PC-9 (cell line): ENCODE data around the gene KLHDC4. TPM values are rescaled to one million over a fixed set of nuclear protein-coding genes. Genes with fewer than 3 reads are reported as not detected.

Experiments used
- BruUV-seq: library from RNA; stranded (reverse); fragments of 400-500 nt; replicated peaks from 2 replicates; lab custom pipeline; 2021; lab: Mats Ljungman, UMichigan
- CTCF ChIA-PET: fragments of 300-600 bp; sonication (Branson Sonifier 250); formaldehyde crosslinking; loops from one replicate; lab custom pipeline; 2022; ENCODE audit warnings: antibody characterized with exemption; lab: Charles Lee
- POLR2A ChIA-PET: fragments of 300-600 bp; sonication (Branson Sonifier 250); formaldehyde crosslinking; loops from one replicate; lab custom pipeline; 2022; ENCODE audit warnings: antibody characterized with exemption; ENCODE audit not compliant: unreplicated experiment; lab: Charles Lee
- DNase-seq, 2 experiments: peaks; one replicate each; pipeline versions ENCODE4 v3.0.0 to v3.0.0-alpha.2; 2015 to 2022; ENCODE audit warnings: mixed read lengths in 1 of 2
- H2AFZ ChIP-seq: fragments of 200-600 bp; sonication (generic); 2 replicates; pipeline ENCODE4 v1.8.1; 2017; ENCODE audit warnings: antibody characterized with exemption
- H3F3A ChIP-seq: fragments of 200-600 bp; sonication (generic); 2 replicates; pipeline ENCODE4 v1.8.1; 2017; ENCODE audit warnings: antibody characterized with exemption, mild to moderate bottlenecking, low read depth; ENCODE audit not compliant: insufficient read depth
- H3K27ac ChIP-seq: fragments of 200-600 bp; sonication (generic); 2 replicates; pipeline ENCODE4 v1.6.1; 2016; ENCODE audit warnings: mixed run types
- H3K27me3 ChIP-seq: fragments of 200-600 bp; sonication (generic); 2 replicates; pipeline ENCODE4 v1.6.1; 2016; ENCODE audit warnings: low read depth, mixed run types; ENCODE audit not compliant: insufficient read depth
- H3K36me3 ChIP-seq: fragments of 200-600 bp; sonication (generic); 2 replicates; pipeline ENCODE4 v1.6.1; 2016; ENCODE audit warnings: low read depth, mixed run types
- H3K4me1 ChIP-seq: fragments of 200-600 bp; sonication (generic); replicated peaks from 2 replicates; pipeline ENCODE4 v1.6.1; 2016; ENCODE audit warnings: mixed run types; ENCODE audit not compliant: insufficient read depth
- H3K4me2 ChIP-seq: fragments of 200-600 bp; sonication (generic); 2 replicates; pipeline ENCODE4 v1.6.1; 2017; ENCODE audit warnings: mixed run types
- H3K4me3 ChIP-seq: fragments of 200-600 bp; sonication (generic); 2 replicates; pipeline ENCODE4 v1.6.1; 2016; ENCODE audit warnings: mixed run types
- H3K79me2 ChIP-seq: fragments of 200-600 bp; sonication (generic); 2 replicates; pipeline ENCODE4 v1.6.1; 2017; ENCODE audit warnings: low read depth, mixed run types
- H3K9me2 ChIP-seq: fragments of 200-600 bp; sonication (generic); 2 replicates; pipeline ENCODE4 v1.8.1; 2017; ENCODE audit warnings: mild to moderate bottlenecking; ENCODE audit not compliant: insufficient read depth
- H3K9me3 ChIP-seq: fragments of 200-600 bp; sonication (generic); 2 replicates; pipeline ENCODE4 v1.8.1; 2016; ENCODE audit warnings: low read depth; ENCODE audit not compliant: insufficient read depth
- H4K20me1 ChIP-seq: fragments of 200-600 bp; sonication (generic); 2 replicates; pipeline ENCODE4 v1.8.1; 2017; ENCODE audit not compliant: insufficient read depth
- EZH2 ChIP-seq: fragments of 200-600 bp; sonication (generic); IDR thresholded peaks from 2 replicates; pipeline ENCODE4 v1.8.0; 2017; ENCODE audit warnings: antibody characterized with exemption, low read depth
- intact Hi-C: fragments of 100-400 bp; cut with micrococcal nuclease; formaldehyde crosslinking; loops from one replicate; pipeline ENCODE4 v1.10.0; 2022; ENCODE audit not compliant: unreplicated experiment
- total RNA-seq: library from RNA; stranded (reverse); gene quantifications from 2 replicates; pipeline ENCODE4 v1.2.3, GENCODE V29; 2021
- TF ChIP-seq, protein P1 (sequence below): fragments of 200-600 bp; sonication (generic); conservative IDR thresholded peaks from 2 replicates; pipeline ENCODE4 v1.6.1; 2017; ENCODE audit warnings: mixed run types, antibody characterized with exemption, mild to moderate bottlenecking, moderate library complexity

KLHDC4 gene
- total RNA-seq, 1 experiment from 2014 or later = 66.5 TPM

- POLR2A ChIA-PET = no interaction called here
- CTCF ChIA-PET = no interaction called here
- Histone ChIP-seq H3K79me2 (peaks cover 6% of the 10 kb centered on the region; the same call in 1 of the 2 replicates), H2AFZ (no peak overlapping the region), H3F3A (peaks cover 5% of the 10 kb centered on the region; the same call in 1 of the 2 replicates), H3K36me3 (peaks cover 34% of the 10 kb centered on the region), H3K4me2 (no peak overlapping the region), H3K27ac (no peak overlapping the region), H3K4me1 (no peaks in the 10 kb centered on the region), H3K9me2 (no peaks in the 10 kb centered on the region), H3K4me3 (no peak overlapping the region), H4K20me1 (peaks cover 11% of the 10 kb centered on the region), H3K27me3 (no peaks in the 10 kb centered on the region), H3K9me3 (no peaks in the 10 kb centered on the region)
- intact Hi-C loops = no loop called here
- no TSS peak for BruUV-seq
- no peak for DNase-seq
- TF ChIP-seq EZH2 = no peak
- TF ChIP-seq, protein P1, sequence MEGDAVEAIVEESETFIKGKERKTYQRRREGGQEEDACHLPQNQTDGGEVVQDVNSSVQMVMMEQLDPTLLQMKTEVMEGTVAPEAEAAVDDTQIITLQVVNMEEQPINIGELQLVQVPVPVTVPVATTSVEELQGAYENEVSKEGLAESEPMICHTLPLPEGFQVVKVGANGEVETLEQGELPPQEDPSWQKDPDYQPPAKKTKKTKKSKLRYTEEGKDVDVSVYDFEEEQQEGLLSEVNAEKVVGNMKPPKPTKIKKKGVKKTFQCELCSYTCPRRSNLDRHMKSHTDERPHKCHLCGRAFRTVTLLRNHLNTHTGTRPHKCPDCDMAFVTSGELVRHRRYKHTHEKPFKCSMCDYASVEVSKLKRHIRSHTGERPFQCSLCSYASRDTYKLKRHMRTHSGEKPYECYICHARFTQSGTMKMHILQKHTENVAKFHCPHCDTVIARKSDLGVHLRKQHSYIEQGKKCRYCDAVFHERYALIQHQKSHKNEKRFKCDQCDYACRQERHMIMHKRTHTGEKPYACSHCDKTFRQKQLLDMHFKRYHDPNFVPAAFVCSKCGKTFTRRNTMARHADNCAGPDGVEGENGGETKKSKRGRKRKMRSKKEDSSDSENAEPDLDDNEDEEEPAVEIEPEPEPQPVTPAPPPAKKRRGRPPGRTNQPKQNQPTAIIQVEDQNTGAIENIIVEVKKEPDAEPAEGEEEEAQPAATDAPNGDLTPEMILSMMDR = no peak
Measured at GRCh38 chr16:87746178-87746577, 19.6 kb downstream of the KLHDC4 start.

- Histone ChIP-seq H3K4me1 (no peaks in the 10 kb centered on the region), H3K36me3 (peaks cover 29% of the 10 kb centered on the region), H3K4me3 (no peak overlapping the region), H3K9me2 (no peaks in the 10 kb centered on the region), H3K9me3 (no peaks in the 10 kb centered on the region), H3K27ac (no peak overlapping the region), H3F3A (0 out of 2 replicates have a peak, but pooled peaks cover 3% of the 10 kb centered on the region), H4K20me1 (peaks cover 12% of the 10 kb centered on the region), H3K27me3 (no peaks in the 10 kb centered on the region), H3K4me2 (no peak overlapping the region), H3K79me2 (peaks cover 4% of the 10 kb centered on the region; the same call in 1 of the 2 replicates), H2AFZ (no peak overlapping the region)
- BruUV-seq = no TSS peak
- CTCF ChIA-PET = interaction anchor here (0.7 kb wide), 1 partner anchor 24 kb away, joined by 3 read pairs; no protein-coding TSS in a partner anchor
- no peak for DNase-seq
- intact Hi-C loops = no loop called here
- TF ChIP-seq, protein P1 = no peak
- POLR2A ChIA-PET = no interaction called here
Measured at GRCh38 chr16:87744750-87745514, 20.9 kb downstream of the KLHDC4 start.

DNA sequence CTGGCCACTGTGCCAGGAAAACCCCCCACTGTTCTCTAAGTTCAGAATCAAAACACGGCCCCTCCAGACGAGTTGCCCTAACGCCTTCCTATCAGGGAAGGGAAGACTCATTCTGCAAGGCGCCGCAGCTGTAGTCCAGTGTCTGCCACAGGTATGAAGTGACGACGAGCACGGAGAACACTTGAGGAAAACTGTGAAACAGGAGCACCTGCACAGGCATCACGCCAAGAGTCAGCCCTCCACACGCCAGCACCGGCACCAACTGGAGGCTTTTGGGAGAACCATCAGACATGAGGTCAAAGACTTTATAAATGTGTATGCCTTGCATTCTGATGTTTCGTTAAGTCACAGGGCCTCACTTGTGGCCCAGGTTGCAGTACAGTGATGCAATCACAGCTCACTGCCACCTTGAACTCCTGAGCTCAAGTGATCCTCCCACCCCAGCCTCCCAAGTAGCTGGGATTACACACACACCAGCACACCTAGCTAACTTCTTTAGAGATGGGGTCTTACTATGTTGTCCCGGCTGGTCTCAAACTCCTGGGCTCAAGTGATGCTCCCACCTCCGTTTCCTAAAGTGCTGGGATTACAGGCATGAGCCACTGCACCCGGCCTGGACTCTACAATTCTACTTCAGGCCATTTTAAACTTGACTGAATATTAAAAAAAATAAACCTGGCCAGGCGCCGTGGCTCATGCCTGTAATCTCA, 22.9 kb downstream of the KLHDC4 start:
- BruUV-seq = no TSS peak
- H2AFZ ChIP-seq = no peak overlapping the region
- POLR2A ChIA-PET = no interaction called here
- H3K27me3 ChIP-seq = no peaks in the 10 kb centered on the region
- no peak for TF ChIP-seq EZH2
- TF ChIP-seq, protein P1 = no peak
- no peaks in the 10 kb centered on the region for H3K4me1 ChIP-seq
- intact Hi-C loops = no loop called here
- H4K20me1 ChIP-seq = peaks cover 12% of the 10 kb centered on the region
- H3F3A ChIP-seq = 0 out of 2 replicates have a peak, but pooled peaks cover under 1% of the 10 kb centered on the region
- H3K4me2 ChIP-seq = no peak overlapping the region
- no peak overlapping the region for H3K4me3 ChIP-seq
- H3K27ac ChIP-seq = no peak overlapping the region
- no peaks in the 10 kb centered on the region for H3K79me2 ChIP-seq
- CTCF ChIA-PET = interaction anchor here (0.7 kb wide), 1 partner anchor 14 kb away, joined by 3 read pairs; no protein-coding TSS in a partner anchor
- DNase-seq = no peak
- H3K9me3 ChIP-seq = no peaks in the 10 kb centered on the region
- H3K36me3 ChIP-seq = peaks cover 19% of the 10 kb centered on the region; the same call in 1 of the 2 replicates
- no peaks in the 10 kb centered on the region for H3K9me2 ChIP-seq
